K562 (cell line): Measurements from ENCODE around the gene PARS2. TPM values are rescaled to one million over a fixed set of nuclear protein-coding genes. Genes with fewer than 3 reads are reported as not detected.

ENCODE experiments used
- ATF4 ChIP-seq: fragments of 450-650 bp; formaldehyde crosslinking; IDR thresholded peaks from 2 replicates; pipeline ENCODE4 v1.4.0; 2022; ENCODE audit warnings: mild to moderate bottlenecking, moderate library complexity
- CSDE1 ChIP-seq, 2 experiments: fragments of 450-650 bp; IDR thresholded peaks; 2 replicates each; pipeline ENCODE4 v1.6.1; 2016; ENCODE audit warnings: mild to moderate bottlenecking in 1 of 2
- EWSR1 ChIP-seq: fragments of 450-650 bp; IDR thresholded peaks from 2 replicates; pipeline ENCODE4 v1.6.1; 2018; ENCODE audit warnings: borderline replicate concordance, mild to moderate bottlenecking, low read depth, moderate library complexity; ENCODE audit not compliant: partially characterized antibody
- FOS ChIP-seq: IDR thresholded peaks from 3 replicates; pipeline ENCODE4 v1.6.1; 2011; ENCODE audit not compliant: insufficient read length; ENCODE audit errors: extremely low read depth
- FOXA3 ChIP-seq, 2 experiments: fragments of 450-650 bp in 1 of 2; sonication (generic) in 1 of 2; formaldehyde crosslinking; IDR thresholded peaks in 1 of 2; conservative IDR thresholded peaks in 1 of 2; 2 replicates each; pipeline versions ENCODE4 v1.4.0 to v1.8.0; 2020 to 2022; ENCODE audit warnings: mild to moderate bottlenecking in 2 of 2, missing genetic modification reagents in 1 of 2
- HNRNPK ChIP-seq: fragments of 200-400 bp; formaldehyde crosslinking; IDR thresholded peaks from one replicate; pipeline ENCODE4 v1.6.1; 2018; ENCODE audit warnings: mild to moderate bottlenecking, low read depth, low read length; ENCODE audit not compliant: poor library complexity, severe bottlenecking
- KAT7 ChIP-seq: sonication (generic); formaldehyde crosslinking; IDR thresholded peaks from 2 replicates; pipeline ENCODE4 v1.8.0; 2022; ENCODE audit warnings: missing genetic modification reagents, mild to moderate bottlenecking, borderline replicate concordance
- L3MBTL2 ChIP-seq: fragments of 450-650 bp; IDR thresholded peaks from 2 replicates; pipeline ENCODE4 v1.6.1; 2016; ENCODE audit warnings: mild to moderate bottlenecking, moderate library complexity
- MCM7 ChIP-seq, 2 experiments: fragments of 450-650 bp; IDR thresholded peaks; 2 replicates each; pipeline ENCODE4 v1.6.1; 2016 to 2018
- RAD51 ChIP-seq: fragments of 450-650 bp; IDR thresholded peaks from 2 replicates; pipeline ENCODE4 v1.7.1; 2016; ENCODE audit warnings: low read depth, mild to moderate bottlenecking, borderline replicate concordance
- TBP ChIP-seq: optimal IDR thresholded peaks from 2 replicates; pipeline ENCODE3; 2011; ENCODE audit warnings: low read depth, low read length, improper control_type of control experiment
- ZNF766 ChIP-seq: fragments of 200-800 bp; sonication (Bioruptor generic); conservative IDR thresholded peaks from 2 replicates; pipeline ENCODE4 v1.6.1; 2016; ENCODE audit warnings: missing genetic modification characterization, missing compliant biosample characterization
- polyA plus RNA-seq, 8 experiments: library from polyadenylated mRNA; depleted of rRNA in 4 of 8; stranded (reverse) in 5 of 8; unstranded in 3 of 8; fragments of >200 nt; fragmentation: Nextera tagmentation in 2 of 8; fragmentation: Illumina TruSeq in 1 of 8; extraction: Ambion mirVana in 2 of 8; extraction: Trizol in 1 of 8; gene quantifications; 2 replicates each; pipeline versions ENCODE4 v1.2.1 to v1.2.3, GENCODE V29; 2011 to 2014; ENCODE audit warnings: inconsistent platforms in 1 of 8, missing spikeins in 1 of 8
- total RNA-seq, 7 experiments: library from RNA; depleted of rRNA in 6 of 7; stranded (reverse); fragments of >200 nt in 6 of 7; fragmentation: Illumina TruSeq in 2 of 7; extraction: Trizol in 2 of 7; gene quantifications; 2 replicates each; pipeline versions ENCODE4 v1.2.1 to v1.2.3, GENCODE V29; 2011 to 2021; ENCODE audit warnings: low replicate concordance in 1 of 7
- TF ChIP-seq, protein P1 (sequence below): fragments of 450-650 bp; IDR thresholded peaks from 2 replicates; pipeline ENCODE4 v1.6.1; 2016; ENCODE audit warnings: mild to moderate bottlenecking, moderate library complexity
- TF ChIP-seq, protein P2 (sequence below): IDR thresholded peaks from 2 replicates; pipeline ENCODE4 v1.6.1; 2012; ENCODE audit warnings: low read depth, low read length, improper control_type of control experiment, borderline replicate concordance

Gene PARS2
- total and polyA plus RNA-seq, 9 of the 15 experiments (the other 6 are each of a cell fraction or from before 2014, with no cell fraction given), result 6.3 to 12.4 (median 7.9) TPM

- TF ChIP-seq, protein P1, sequence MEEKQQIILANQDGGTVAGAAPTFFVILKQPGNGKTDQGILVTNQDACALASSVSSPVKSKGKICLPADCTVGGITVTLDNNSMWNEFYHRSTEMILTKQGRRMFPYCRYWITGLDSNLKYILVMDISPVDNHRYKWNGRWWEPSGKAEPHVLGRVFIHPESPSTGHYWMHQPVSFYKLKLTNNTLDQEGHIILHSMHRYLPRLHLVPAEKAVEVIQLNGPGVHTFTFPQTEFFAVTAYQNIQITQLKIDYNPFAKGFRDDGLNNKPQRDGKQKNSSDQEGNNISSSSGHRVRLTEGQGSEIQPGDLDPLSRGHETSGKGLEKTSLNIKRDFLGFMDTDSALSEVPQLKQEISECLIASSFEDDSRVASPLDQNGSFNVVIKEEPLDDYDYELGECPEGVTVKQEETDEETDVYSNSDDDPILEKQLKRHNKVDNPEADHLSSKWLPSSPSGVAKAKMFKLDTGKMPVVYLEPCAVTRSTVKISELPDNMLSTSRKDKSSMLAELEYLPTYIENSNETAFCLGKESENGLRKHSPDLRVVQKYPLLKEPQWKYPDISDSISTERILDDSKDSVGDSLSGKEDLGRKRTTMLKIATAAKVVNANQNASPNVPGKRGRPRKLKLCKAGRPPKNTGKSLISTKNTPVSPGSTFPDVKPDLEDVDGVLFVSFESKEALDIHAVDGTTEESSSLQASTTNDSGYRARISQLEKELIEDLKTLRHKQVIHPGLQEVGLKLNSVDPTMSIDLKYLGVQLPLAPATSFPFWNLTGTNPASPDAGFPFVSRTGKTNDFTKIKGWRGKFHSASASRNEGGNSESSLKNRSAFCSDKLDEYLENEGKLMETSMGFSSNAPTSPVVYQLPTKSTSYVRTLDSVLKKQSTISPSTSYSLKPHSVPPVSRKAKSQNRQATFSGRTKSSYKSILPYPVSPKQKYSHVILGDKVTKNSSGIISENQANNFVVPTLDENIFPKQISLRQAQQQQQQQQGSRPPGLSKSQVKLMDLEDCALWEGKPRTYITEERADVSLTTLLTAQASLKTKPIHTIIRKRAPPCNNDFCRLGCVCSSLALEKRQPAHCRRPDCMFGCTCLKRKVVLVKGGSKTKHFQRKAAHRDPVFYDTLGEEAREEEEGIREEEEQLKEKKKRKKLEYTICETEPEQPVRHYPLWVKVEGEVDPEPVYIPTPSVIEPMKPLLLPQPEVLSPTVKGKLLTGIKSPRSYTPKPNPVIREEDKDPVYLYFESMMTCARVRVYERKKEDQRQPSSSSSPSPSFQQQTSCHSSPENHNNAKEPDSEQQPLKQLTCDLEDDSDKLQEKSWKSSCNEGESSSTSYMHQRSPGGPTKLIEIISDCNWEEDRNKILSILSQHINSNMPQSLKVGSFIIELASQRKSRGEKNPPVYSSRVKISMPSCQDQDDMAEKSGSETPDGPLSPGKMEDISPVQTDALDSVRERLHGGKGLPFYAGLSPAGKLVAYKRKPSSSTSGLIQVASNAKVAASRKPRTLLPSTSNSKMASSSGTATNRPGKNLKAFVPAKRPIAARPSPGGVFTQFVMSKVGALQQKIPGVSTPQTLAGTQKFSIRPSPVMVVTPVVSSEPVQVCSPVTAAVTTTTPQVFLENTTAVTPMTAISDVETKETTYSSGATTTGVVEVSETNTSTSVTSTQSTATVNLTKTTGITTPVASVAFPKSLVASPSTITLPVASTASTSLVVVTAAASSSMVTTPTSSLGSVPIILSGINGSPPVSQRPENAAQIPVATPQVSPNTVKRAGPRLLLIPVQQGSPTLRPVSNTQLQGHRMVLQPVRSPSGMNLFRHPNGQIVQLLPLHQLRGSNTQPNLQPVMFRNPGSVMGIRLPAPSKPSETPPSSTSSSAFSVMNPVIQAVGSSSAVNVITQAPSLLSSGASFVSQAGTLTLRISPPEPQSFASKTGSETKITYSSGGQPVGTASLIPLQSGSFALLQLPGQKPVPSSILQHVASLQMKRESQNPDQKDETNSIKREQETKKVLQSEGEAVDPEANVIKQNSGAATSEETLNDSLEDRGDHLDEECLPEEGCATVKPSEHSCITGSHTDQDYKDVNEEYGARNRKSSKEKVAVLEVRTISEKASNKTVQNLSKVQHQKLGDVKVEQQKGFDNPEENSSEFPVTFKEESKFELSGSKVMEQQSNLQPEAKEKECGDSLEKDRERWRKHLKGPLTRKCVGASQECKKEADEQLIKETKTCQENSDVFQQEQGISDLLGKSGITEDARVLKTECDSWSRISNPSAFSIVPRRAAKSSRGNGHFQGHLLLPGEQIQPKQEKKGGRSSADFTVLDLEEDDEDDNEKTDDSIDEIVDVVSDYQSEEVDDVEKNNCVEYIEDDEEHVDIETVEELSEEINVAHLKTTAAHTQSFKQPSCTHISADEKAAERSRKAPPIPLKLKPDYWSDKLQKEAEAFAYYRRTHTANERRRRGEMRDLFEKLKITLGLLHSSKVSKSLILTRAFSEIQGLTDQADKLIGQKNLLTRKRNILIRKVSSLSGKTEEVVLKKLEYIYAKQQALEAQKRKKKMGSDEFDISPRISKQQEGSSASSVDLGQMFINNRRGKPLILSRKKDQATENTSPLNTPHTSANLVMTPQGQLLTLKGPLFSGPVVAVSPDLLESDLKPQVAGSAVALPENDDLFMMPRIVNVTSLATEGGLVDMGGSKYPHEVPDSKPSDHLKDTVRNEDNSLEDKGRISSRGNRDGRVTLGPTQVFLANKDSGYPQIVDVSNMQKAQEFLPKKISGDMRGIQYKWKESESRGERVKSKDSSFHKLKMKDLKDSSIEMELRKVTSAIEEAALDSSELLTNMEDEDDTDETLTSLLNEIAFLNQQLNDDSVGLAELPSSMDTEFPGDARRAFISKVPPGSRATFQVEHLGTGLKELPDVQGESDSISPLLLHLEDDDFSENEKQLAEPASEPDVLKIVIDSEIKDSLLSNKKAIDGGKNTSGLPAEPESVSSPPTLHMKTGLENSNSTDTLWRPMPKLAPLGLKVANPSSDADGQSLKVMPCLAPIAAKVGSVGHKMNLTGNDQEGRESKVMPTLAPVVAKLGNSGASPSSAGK, result peak; percentile 31; the same call in 1 of the 2 replicates
- TF ChIP-seq CSDE1 (IDR thresholded peaks at IDR 0.05) (no peak), L3MBTL2 (peak; percentile 43; the same call in 1 of the 2 replicates), TBP (peak; percentile 3), FOS (peak; percentile 73), HNRNPK (no peak), ZNF766 (no peak), MCM7 (IDR thresholded peaks at IDR 0.05) (no peak), RAD51 (peak; percentile 93), FOXA3 (CRISPR knock-in tag; conservative IDR thresholded peaks at IDR 0.05 in 1 of 2, IDR thresholded peaks at IDR 0.05 in 1 of 2) (no peak), EWSR1 (no peak), ATF4 (CRISPR knock-in tag) (no peak), KAT7 (no peak)
- TF ChIP-seq, protein P2, sequence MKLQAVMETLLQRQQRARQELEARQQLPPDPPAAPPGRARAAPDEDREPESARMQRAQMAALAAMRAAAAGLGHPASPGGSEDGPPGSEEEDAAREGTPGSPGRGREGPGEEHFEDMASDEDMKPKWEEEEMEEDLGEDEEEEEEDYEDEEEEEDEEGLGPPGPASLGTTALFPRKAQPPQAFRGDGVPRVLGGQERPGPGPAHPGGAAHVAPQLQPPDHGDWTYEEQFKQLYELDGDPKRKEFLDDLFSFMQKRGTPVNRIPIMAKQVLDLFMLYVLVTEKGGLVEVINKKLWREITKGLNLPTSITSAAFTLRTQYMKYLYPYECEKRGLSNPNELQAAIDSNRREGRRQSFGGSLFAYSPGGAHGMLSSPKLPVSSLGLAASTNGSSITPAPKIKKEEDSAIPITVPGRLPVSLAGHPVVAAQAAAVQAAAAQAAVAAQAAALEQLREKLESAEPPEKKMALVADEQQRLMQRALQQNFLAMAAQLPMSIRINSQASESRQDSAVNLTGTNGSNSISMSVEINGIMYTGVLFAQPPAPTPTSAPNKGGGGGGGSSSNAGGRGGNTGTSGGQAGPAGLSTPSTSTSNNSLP, result no peak
Measured at GRCh38 chr1:54774820-54775498, 10.6 kb upstream of the PARS2 start (continued).
